Measurements from ENCODE around the gene FAM168B.

Gene FAM168B

GRCh38 chr2:131040661-131041401 is 52.4 kb downstream of the FAM168B start:
- DNase-seq (ENCODE audit: low spot score), result no peak
- FAIRE-seq, result no peak

- FAIRE-seq (no peak), DNase-seq (ENCODE audit: low spot score) (no peak)
These were observed 53.2 kb downstream of the FAM168B start for GRCh38 chr2:131039908-131040660.

GRCh38 chr2:131039535-131039907 is 53.7 kb downstream of the FAM168B start:
- FAIRE-seq (no peak), DNase-seq (ENCODE audit: low spot score) (no peak)

GRCh38 chr2:131039101-131039440 is 54.2 kb downstream of the FAM168B start:
- DNase-seq (ENCODE audit: low spot score), result no peak

GRCh38 chr2:131038258-131039100 is 54.8 kb downstream of the FAM168B start:
- DNase-seq (ENCODE audit: low spot score) (no peak), FAIRE-seq (no peak)

More at GRCh38 chr2:131039101-131039440, 54.2 kb downstream of the FAM168B start:
- FAIRE-seq, result no peak

GRCh38 chr2:131037398-131038257 is 55.6 kb downstream of the FAM168B start:
- DNase-seq (ENCODE audit: low spot score), result no peak
- FAIRE-seq, result no peak

GRCh38 chr2:131036696-131037397 is 56.4 kb downstream of the FAM168B start:
- FAIRE-seq (no peak), DNase-seq (ENCODE audit: low spot score) (no peak)

- no peak for FAIRE-seq
- DNase-seq (ENCODE audit: low spot score), result no peak
These were observed 57.0 kb downstream of the FAM168B start for GRCh38 chr2:131036269-131036668.

GRCh38 chr2:131035826-131036231 is 57.4 kb downstream of the FAM168B start:
- no peak for DNase-seq (ENCODE audit: low spot score)
- no peak for FAIRE-seq

- FAIRE-seq (no peak), DNase-seq (ENCODE audit: low spot score) (no peak)
These were observed 58.0 kb downstream of the FAM168B start for GRCh38 chr2:131035112-131035825.

- no peak for FAIRE-seq
These were observed 58.9 kb downstream of the FAM168B start for GRCh38 chr2:131034122-131035051.

GRCh38 chr2:131033786-131034121 is 59.5 kb downstream of the FAM168B start:
- FAIRE-seq, result no peak
- DNase-seq (ENCODE audit: low spot score), result no peak

More at GRCh38 chr2:131034122-131035051, 58.9 kb downstream of the FAM168B start:
- no peak for DNase-seq (ENCODE audit: low spot score)

- DNase-seq (ENCODE audit: low spot score) (no peak), FAIRE-seq (no peak)
These were observed 60.8 kb downstream of the FAM168B start for GRCh38 chr2:131032393-131032836.

- DNase-seq (ENCODE audit: low spot score) (no peak), FAIRE-seq (no peak)
These were observed 61.4 kb downstream of the FAM168B start for GRCh38 chr2:131031875-131032274.

- FAIRE-seq (no peak), DNase-seq (ENCODE audit: low spot score) (no peak)
These were observed 61.8 kb downstream of the FAM168B start for GRCh38 chr2:131031431-131031841.

GRCh38 chr2:131030478-131030971 is 62.7 kb downstream of the FAM168B start:
- FAIRE-seq (no peak), DNase-seq (ENCODE audit: low spot score) (no peak)

- DNase-seq (ENCODE audit: low spot score), result no peak
- no peak for FAIRE-seq
These were observed 63.4 kb downstream of the FAM168B start for GRCh38 chr2:131029812-131030211.

Data from RCC 7860 (cell line).